SK-N-SH treated with all-trans-retinoic acid at 6 μM for 48 hours (cell line): ENCODE measurements around the gene TATDN3.

ENCODE experiments used
- ATAC-seq: fragments of 200-7000 bp; cut with Tn5 transposase; 3 replicates; pipeline ENCODE4 v1.9.1; 2020; ENCODE audit warnings: mild to moderate bottlenecking, moderate library complexity
- ARNTL ChIP-seq: fragments of 450-650 bp; formaldehyde crosslinking; IDR thresholded peaks from 2 replicates; pipeline ENCODE4 v1.5.0; 2020; ENCODE audit warnings: low read depth, mild to moderate bottlenecking, moderate library complexity, borderline replicate concordance
- BACH2 ChIP-seq: fragments of 250-450 bp; sonication (Bioruptor Pico); IDR thresholded peaks from 2 replicates; pipeline ENCODE4 v1.9.0; 2021; ENCODE audit warnings: mild to moderate bottlenecking, borderline replicate concordance
- CSDC2 ChIP-seq: fragments of 250-450 bp; sonication (Bioruptor Pico); IDR thresholded peaks from 2 replicates; pipeline ENCODE4 v1.5.0; 2020; ENCODE audit warnings: mild to moderate bottlenecking, moderate library complexity
- ESRRG ChIP-seq: fragments of 250-450 bp; sonication (Bioruptor Pico); IDR thresholded peaks from 2 replicates; pipeline ENCODE4 v1.6.1; 2021; ENCODE audit warnings: mild to moderate bottlenecking
- GLIS3 ChIP-seq: fragments of 250-450 bp; sonication (Bioruptor Pico); IDR thresholded peaks from 2 replicates; pipeline ENCODE4 v1.5.0; 2020; ENCODE audit warnings: mild to moderate bottlenecking, moderate library complexity
- ISL1 ChIP-seq: fragments of 250-450 bp; sonication (Bioruptor Pico); IDR thresholded peaks from 2 replicates; pipeline ENCODE4 v2.1.2; 2022; ENCODE audit warnings: mild to moderate bottlenecking, moderate library complexity
- OSR1 ChIP-seq: fragments of 250-450 bp; sonication (Bioruptor Pico); IDR thresholded peaks from 2 replicates; pipeline ENCODE4 v1.8.0; 2022; ENCODE audit warnings: moderate library complexity, mild to moderate bottlenecking, inconsistent platforms
- RARB ChIP-seq: fragments of 250-450 bp; sonication (Bioruptor Pico); IDR thresholded peaks from 2 replicates; pipeline ENCODE4 v1.8.0; 2021; ENCODE audit warnings: mild to moderate bottlenecking, moderate library complexity
- SNAI2 ChIP-seq: fragments of 250-450 bp; sonication (Bioruptor Pico); IDR thresholded peaks from 2 replicates; pipeline ENCODE4 v1.5.0; 2020; ENCODE audit warnings: mild to moderate bottlenecking, moderate library complexity
- TCF4 ChIP-seq: fragments of 250-450 bp; sonication (Bioruptor Pico); IDR thresholded peaks from 2 replicates; pipeline ENCODE4 v1.8.0; 2021; ENCODE audit warnings: mild to moderate bottlenecking, moderate library complexity, borderline replicate concordance
- TOX ChIP-seq: fragments of 250-450 bp; sonication (Bioruptor Pico); IDR thresholded peaks from 2 replicates; pipeline ENCODE4 v1.8.0; 2021; ENCODE audit warnings: mild to moderate bottlenecking, moderate library complexity, borderline replicate concordance
- ZC3H10 ChIP-seq: fragments of 250-450 bp; sonication (Bioruptor Pico); IDR thresholded peaks from 2 replicates; pipeline ENCODE4 v1.5.1; 2021; ENCODE audit warnings: mild to moderate bottlenecking, moderate library complexity
- ZFP3 ChIP-seq: fragments of 250-450 bp; sonication (Bioruptor Pico); IDR thresholded peaks from 2 replicates; pipeline ENCODE4 v1.5.0; 2020; ENCODE audit warnings: mild to moderate bottlenecking, moderate library complexity
- ZFP30 ChIP-seq: fragments of 450-650 bp; formaldehyde crosslinking; IDR thresholded peaks from 2 replicates; pipeline ENCODE4 v1.5.0; 2022; ENCODE audit warnings: mild to moderate bottlenecking, moderate library complexity
- ZNF565 ChIP-seq: fragments of 450-650 bp; formaldehyde crosslinking; conservative IDR thresholded peaks from 2 replicates; pipeline ENCODE4 v1.5.0; 2020; ENCODE audit warnings: low read depth, mild to moderate bottlenecking, moderate library complexity
- ZNF70 ChIP-seq: fragments of 450-650 bp; formaldehyde crosslinking; IDR thresholded peaks from 2 replicates; pipeline ENCODE4 v1.5.0; 2020; ENCODE audit warnings: mild to moderate bottlenecking, moderate library complexity
- ZNF8 ChIP-seq: fragments of 450-650 bp; formaldehyde crosslinking; IDR thresholded peaks from 2 replicates; pipeline ENCODE4 v1.5.0; 2020; ENCODE audit warnings: mild to moderate bottlenecking, moderate library complexity
- TF ChIP-seq, protein P1 (sequence below): fragments of 250-450 bp; sonication (Bioruptor Pico); IDR thresholded peaks from 2 replicates; pipeline ENCODE4 v1.5.1; 2020; ENCODE audit warnings: low read depth, mild to moderate bottlenecking, moderate library complexity
- TF ChIP-seq, protein P2 (sequence below): fragments of 250-450 bp; sonication (Bioruptor Pico); IDR thresholded peaks from 2 replicates; pipeline ENCODE4 v1.5.0; 2020; ENCODE audit warnings: mild to moderate bottlenecking, moderate library complexity
- TF ChIP-seq, protein P3 (sequence below): fragments of 250-450 bp; sonication (Bioruptor Pico); IDR thresholded peaks from 2 replicates; pipeline ENCODE4 v1.8.0; 2021; ENCODE audit warnings: low read depth, mild to moderate bottlenecking, moderate library complexity, borderline replicate concordance
- TF ChIP-seq, protein P4 (sequence below): fragments of 250-450 bp; sonication (Bioruptor Pico); IDR thresholded peaks from 2 replicates; pipeline ENCODE4 v1.8.0; 2020; ENCODE audit warnings: mild to moderate bottlenecking, moderate library complexity, borderline replicate concordance

The TATDN3 gene

GRCh38 chr1:212773011-212773410 is 18.7 kb upstream of the TATDN3 start:
- ATAC-seq = no peak
- TF ChIP-seq, protein P1, sequence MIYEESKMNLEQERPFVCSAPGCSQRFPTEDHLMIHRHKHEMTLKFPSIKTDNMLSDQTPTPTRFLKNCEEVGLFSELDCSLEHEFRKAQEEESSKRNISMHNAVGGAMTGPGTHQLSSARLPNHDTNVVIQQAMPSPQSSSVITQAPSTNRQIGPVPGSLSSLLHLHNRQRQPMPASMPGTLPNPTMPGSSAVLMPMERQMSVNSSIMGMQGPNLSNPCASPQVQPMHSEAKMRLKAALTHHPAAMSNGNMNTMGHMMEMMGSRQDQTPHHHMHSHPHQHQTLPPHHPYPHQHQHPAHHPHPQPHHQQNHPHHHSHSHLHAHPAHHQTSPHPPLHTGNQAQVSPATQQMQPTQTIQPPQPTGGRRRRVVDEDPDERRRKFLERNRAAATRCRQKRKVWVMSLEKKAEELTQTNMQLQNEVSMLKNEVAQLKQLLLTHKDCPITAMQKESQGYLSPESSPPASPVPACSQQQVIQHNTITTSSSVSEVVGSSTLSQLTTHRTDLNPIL (CRISPR knock-in tag) = no peak
- TF ChIP-seq ZNF8 (CRISPR knock-in tag) (no peak), SNAI2 (CRISPR knock-in tag) (no peak), TOX (no peak), TCF4 (CRISPR knock-in tag) (no peak), GLIS3 (no peak), RARB (CRISPR knock-in tag) (no peak), BACH2 (CRISPR knock-in tag) (no peak), OSR1 (CRISPR knock-in tag) (no peak), ISL1 (CRISPR knock-in tag) (no peak), CSDC2 (no peak), ESRRG (CRISPR knock-in tag) (no peak), ZNF70 (CRISPR knock-in tag) (no peak), ARNTL (no peak), ZNF565 (CRISPR knock-in tag) (no peak)
- TF ChIP-seq, protein P2, sequence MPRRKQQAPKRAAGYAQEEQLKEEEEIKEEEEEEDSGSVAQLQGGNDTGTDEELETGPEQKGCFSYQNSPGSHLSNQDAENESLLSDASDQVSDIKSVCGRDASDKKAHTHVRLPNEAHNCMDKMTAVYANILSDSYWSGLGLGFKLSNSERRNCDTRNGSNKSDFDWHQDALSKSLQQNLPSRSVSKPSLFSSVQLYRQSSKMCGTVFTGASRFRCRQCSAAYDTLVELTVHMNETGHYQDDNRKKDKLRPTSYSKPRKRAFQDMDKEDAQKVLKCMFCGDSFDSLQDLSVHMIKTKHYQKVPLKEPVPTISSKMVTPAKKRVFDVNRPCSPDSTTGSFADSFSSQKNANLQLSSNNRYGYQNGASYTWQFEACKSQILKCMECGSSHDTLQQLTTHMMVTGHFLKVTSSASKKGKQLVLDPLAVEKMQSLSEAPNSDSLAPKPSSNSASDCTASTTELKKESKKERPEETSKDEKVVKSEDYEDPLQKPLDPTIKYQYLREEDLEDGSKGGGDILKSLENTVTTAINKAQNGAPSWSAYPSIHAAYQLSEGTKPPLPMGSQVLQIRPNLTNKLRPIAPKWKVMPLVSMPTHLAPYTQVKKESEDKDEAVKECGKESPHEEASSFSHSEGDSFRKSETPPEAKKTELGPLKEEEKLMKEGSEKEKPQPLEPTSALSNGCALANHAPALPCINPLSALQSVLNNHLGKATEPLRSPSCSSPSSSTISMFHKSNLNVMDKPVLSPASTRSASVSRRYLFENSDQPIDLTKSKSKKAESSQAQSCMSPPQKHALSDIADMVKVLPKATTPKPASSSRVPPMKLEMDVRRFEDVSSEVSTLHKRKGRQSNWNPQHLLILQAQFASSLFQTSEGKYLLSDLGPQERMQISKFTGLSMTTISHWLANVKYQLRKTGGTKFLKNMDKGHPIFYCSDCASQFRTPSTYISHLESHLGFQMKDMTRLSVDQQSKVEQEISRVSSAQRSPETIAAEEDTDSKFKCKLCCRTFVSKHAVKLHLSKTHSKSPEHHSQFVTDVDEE = no peak
- TF ChIP-seq, protein P3, sequence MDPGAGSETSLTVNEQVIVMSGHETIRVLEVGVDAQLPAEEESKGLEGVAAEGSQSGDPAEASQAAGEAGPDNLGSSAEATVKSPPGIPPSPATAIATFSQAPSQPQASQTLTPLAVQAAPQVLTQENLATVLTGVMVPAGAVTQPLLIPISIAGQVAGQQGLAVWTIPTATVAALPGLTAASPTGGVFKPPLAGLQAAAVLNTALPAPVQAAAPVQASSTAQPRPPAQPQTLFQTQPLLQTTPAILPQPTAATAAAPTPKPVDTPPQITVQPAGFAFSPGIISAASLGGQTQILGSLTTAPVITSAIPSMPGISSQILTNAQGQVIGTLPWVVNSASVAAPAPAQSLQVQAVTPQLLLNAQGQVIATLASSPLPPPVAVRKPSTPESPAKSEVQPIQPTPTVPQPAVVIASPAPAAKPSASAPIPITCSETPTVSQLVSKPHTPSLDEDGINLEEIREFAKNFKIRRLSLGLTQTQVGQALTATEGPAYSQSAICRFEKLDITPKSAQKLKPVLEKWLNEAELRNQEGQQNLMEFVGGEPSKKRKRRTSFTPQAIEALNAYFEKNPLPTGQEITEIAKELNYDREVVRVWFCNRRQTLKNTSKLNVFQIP (CRISPR knock-in tag) = no peak
- TF ChIP-seq, protein P4, sequence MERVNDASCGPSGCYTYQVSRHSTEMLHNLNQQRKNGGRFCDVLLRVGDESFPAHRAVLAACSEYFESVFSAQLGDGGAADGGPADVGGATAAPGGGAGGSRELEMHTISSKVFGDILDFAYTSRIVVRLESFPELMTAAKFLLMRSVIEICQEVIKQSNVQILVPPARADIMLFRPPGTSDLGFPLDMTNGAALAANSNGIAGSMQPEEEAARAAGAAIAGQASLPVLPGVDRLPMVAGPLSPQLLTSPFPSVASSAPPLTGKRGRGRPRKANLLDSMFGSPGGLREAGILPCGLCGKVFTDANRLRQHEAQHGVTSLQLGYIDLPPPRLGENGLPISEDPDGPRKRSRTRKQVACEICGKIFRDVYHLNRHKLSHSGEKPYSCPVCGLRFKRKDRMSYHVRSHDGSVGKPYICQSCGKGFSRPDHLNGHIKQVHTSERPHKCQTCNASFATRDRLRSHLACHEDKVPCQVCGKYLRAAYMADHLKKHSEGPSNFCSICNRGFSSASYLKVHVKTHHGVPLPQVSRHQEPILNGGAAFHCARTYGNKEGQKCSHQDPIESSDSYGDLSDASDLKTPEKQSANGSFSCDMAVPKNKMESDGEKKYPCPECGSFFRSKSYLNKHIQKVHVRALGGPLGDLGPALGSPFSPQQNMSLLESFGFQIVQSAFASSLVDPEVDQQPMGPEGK (CRISPR knock-in tag) = no peak

DNA sequence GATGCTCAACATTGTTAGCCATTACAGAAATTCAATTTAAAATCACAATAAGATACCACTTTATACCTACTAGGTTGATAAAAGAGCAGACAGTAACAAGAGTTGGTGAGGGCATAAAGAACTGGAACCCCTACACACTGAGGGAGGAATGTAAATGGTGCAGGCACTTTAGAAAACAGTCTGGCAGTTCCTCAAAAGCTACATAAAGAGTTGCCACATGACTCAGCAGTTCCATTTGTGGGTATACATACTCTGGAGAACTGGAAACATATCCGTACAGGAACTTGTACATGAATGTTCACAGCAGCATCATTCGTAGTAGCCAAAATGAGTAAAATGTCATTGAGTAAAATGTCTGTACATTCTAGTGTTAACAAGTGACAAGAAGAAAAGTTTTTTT is 17.1 kb upstream of the TATDN3 start:
- ATAC-seq = 0 out of 3 replicates have a peak, but pooled peaks have one; percentile 24
- TF ChIP-seq ZFP30 (no peak), ZNF565 (CRISPR knock-in tag) (no peak)
- TF ChIP-seq, protein P2 = no peak
- TF ChIP-seq, all 23 proteins: peak for 0

- TF ChIP-seq ZNF565 (CRISPR knock-in tag) = no peak
- TF ChIP-seq ARNTL = no peak
- TF ChIP-seq ZFP3 (CRISPR knock-in tag) = no peak
- no peak for TF ChIP-seq ZC3H10 (CRISPR knock-in tag)
- ATAC-seq = no peak
Measured at GRCh38 chr1:212775241-212775640, 16.5 kb upstream of the TATDN3 start.
